GM18873 (cell line): ENCODE data around the gene SPATA31C1.
"Not testable (repeated sequence)": the region's sequence is repeated elsewhere in the genome, so short reads cannot be mapped to it uniquely, and the experiment has no call there.

Source experiments
- ATAC-seq: cut with Tn5 transposase; IDR thresholded peaks from one replicate; pipeline ENCODE4 v1.9.1; 2021; ENCODE audit warnings: mild to moderate bottlenecking, moderate library complexity, moderate number of reproducible peaks; ENCODE audit not compliant: unreplicated experiment, low FRiP score

Gene SPATA31C1

GRCh38 chr9:87934444-87934843, 16.7 kb downstream of the SPATA31C1 start:
- not testable (repeated sequence) for ATAC-seq

- not testable (repeated sequence) for ATAC-seq
Measured at GRCh38 chr9:87937352-87937751, 19.6 kb downstream of the SPATA31C1 start.

- ATAC-seq, result not testable (repeated sequence)
Measured at GRCh38 chr9:87937918-87938317, 20.2 kb downstream of the SPATA31C1 start.

- not testable (repeated sequence) for ATAC-seq
Measured at GRCh38 chr9:87938336-87938735, 20.6 kb downstream of the SPATA31C1 start.

- not testable (repeated sequence) for ATAC-seq
Measured at GRCh38 chr9:87939096-87939495, 21.3 kb downstream of the SPATA31C1 start.

GRCh38 chr9:87944096-87944495, 26.3 kb downstream of the SPATA31C1 start:
- no peak for ATAC-seq

- no peak for ATAC-seq
Measured at GRCh38 chr9:87944682-87945081, 26.9 kb downstream of the SPATA31C1 start.

GRCh38 chr9:87950296-87950695, 32.5 kb downstream of the SPATA31C1 start:
- no peak for ATAC-seq

- ATAC-seq, result no peak
Measured at GRCh38 chr9:87950765-87951488, 33.2 kb downstream of the SPATA31C1 start.

- no peak for ATAC-seq
Measured at GRCh38 chr9:87954230-87954629, 36.5 kb downstream of the SPATA31C1 start.

GRCh38 chr9:87957839-87958238, 40.1 kb downstream of the SPATA31C1 start:
- ATAC-seq, result no peak

GRCh38 chr9:87958591-87958990, 40.8 kb downstream of the SPATA31C1 start:
- ATAC-seq, result no peak

- ATAC-seq, result no peak
Measured at GRCh38 chr9:87959916-87960581, 42.3 kb downstream of the SPATA31C1 start.

GRCh38 chr9:87963770-87964169, 46.0 kb downstream of the SPATA31C1 start:
- no peak for ATAC-seq

- ATAC-seq, result no peak
Measured at GRCh38 chr9:87964826-87965225, 47.1 kb downstream of the SPATA31C1 start.

- ATAC-seq, result no peak
Measured at GRCh38 chr9:87968155-87968554, 50.4 kb downstream of the SPATA31C1 start.

GRCh38 chr9:87970602-87971001, 52.8 kb downstream of the SPATA31C1 start:
- no peak for ATAC-seq

- no peak for ATAC-seq
Measured at GRCh38 chr9:87973122-87973521, 55.4 kb downstream of the SPATA31C1 start.
